CD8-positive, alpha-beta memory T cell (primary cell): ENCODE data around the gene ITGAD. TPM values are rescaled to one million over a fixed set of nuclear protein-coding genes. Genes with fewer than 3 reads are reported as not detected.

Source experiments
- CTCF ChIA-PET: fragments of 350-600 bp; sonication (Branson Sonifier 250); formaldehyde crosslinking; loops from one replicate; lab custom pipeline; 2021; ENCODE audit warnings: antibody characterized with exemption; lab: Charles Lee
- POLR2A ChIA-PET: fragments of 350-600 bp; sonication (Branson Sonifier 250); formaldehyde crosslinking; loops from one replicate; lab custom pipeline; 2021; ENCODE audit warnings: antibody characterized with exemption; lab: Charles Lee
- DNase-seq, 5 donors: peaks; one replicate each; pipeline versions ENCODE4 v3.0.0 to v3.0.0-alpha.2; 2020 to 2022; ENCODE audit warnings: mixed read lengths in 1 of 5
- H3K27ac ChIP-seq: one replicate; pipeline ENCODE4 v1.7.0; 2013; ENCODE audit warnings: low read depth, mild to moderate bottlenecking, low read length, moderate library complexity
- H3K27me3 ChIP-seq: 2 replicates; pipeline ENCODE4 v1.7.0; 2013; ENCODE audit warnings: low read length, mild to moderate bottlenecking; ENCODE audit not compliant: insufficient read depth, poor library complexity, severe bottlenecking
- H3K36me3 ChIP-seq: 2 replicates; pipeline ENCODE4 v1.7.0; 2013; ENCODE audit warnings: mild to moderate bottlenecking, low read length, moderate library complexity; ENCODE audit not compliant: insufficient read depth
- H3K4me1 ChIP-seq: 2 replicates; pipeline ENCODE4 v1.7.0; 2013; ENCODE audit warnings: mild to moderate bottlenecking, low read length, moderate library complexity; ENCODE audit not compliant: insufficient read depth
- H3K4me3 ChIP-seq: 2 replicates; pipeline ENCODE4 v1.7.0; 2013; ENCODE audit warnings: mild to moderate bottlenecking, low read length
- H3K9me3 ChIP-seq: 2 replicates; pipeline ENCODE4 v1.7.0; 2013; ENCODE audit warnings: mild to moderate bottlenecking, low read length
- H3K27ac Mint-ChIP-seq, 8 donors: one replicate each; pipeline ENCODE4 v1.8.0; 2020 to 2021; ENCODE audit warnings: mixed read lengths in 8 of 8, mild to moderate bottlenecking in 6 of 8, inconsistent platforms in 3 of 8, moderate library complexity in 3 of 8
- H3K27me3 Mint-ChIP-seq, 2 donors: one replicate each; pipeline ENCODE4 v1.8.0; 2020 to 2021; ENCODE audit warnings: mixed read lengths in 2 of 2, mild to moderate bottlenecking in 1 of 2, moderate library complexity in 1 of 2
- H3K36me3 Mint-ChIP-seq, 3 donors: one replicate each; pipeline ENCODE4 v1.8.0; 2020 to 2021; ENCODE audit warnings: mixed read lengths in 3 of 3, inconsistent platforms in 1 of 3, mild to moderate bottlenecking in 1 of 3
- H3K4me1 Mint-ChIP-seq, 3 donors: one replicate each; pipeline ENCODE4 v1.8.0; 2020 to 2021; ENCODE audit warnings: mixed read lengths in 3 of 3, inconsistent platforms in 1 of 3, mild to moderate bottlenecking in 1 of 3
- H3K4me3 Mint-ChIP-seq, 7 donors: one replicate each; pipeline ENCODE4 v1.8.0; 2020 to 2021; ENCODE audit warnings: mixed read lengths in 7 of 7, mild to moderate bottlenecking in 6 of 7, moderate library complexity in 4 of 7, inconsistent platforms in 2 of 7
- H3K9me3 Mint-ChIP-seq, 5 donors: one replicate each; pipeline ENCODE4 v1.8.0; 2020 to 2022; ENCODE audit warnings: mixed read lengths in 5 of 5, mild to moderate bottlenecking in 3 of 5, moderate library complexity in 2 of 5, inconsistent platforms in 1 of 5
- polyA plus RNA-seq: library from polyadenylated mRNA; unstranded; fragments of 300-500 nt; fragmentation: Illumina TruSeq; gene quantifications from one replicate; pipeline ENCODE4 v1.2.3, GENCODE V29; 2021
- total RNA-seq, 2 experiments: library from RNA; stranded (reverse); gene quantifications; one replicate each; pipeline ENCODE4 v1.2.3, GENCODE V29; 2021

ITGAD gene
- total and polyA plus RNA-seq, 3 experiments from 2014 or later: 0.12 TPM; not detected in 2

DNA sequence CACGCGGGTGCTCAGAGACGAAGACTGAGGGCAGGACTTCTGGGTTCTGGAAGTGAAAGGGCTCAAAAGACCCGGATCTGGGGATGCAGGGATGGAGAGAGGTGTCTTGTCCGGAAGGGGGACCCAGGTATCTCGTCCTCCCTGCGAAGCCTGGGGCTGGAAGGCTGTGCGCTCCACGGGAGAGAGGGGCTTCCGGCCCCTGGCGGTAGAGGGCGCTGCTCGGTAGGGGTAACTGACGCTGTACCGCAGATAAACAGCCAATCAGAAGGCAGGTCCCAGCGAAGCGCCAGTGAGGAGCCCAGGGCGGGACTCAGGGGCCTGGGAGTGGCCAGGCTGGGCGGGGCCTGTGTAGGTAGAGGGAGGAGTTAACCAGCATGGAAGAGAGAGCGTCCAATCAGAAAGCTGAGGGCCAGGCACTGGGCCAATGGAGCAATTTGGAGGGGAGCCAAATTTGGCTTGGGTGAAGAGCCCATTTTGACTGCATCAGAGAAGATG is 79.6 kb downstream of the ITGAD start:
- peak overlapping the region; percentile 22 for H3K4me3 ChIP-seq
- CTCF ChIA-PET: no interaction called here

DNA sequence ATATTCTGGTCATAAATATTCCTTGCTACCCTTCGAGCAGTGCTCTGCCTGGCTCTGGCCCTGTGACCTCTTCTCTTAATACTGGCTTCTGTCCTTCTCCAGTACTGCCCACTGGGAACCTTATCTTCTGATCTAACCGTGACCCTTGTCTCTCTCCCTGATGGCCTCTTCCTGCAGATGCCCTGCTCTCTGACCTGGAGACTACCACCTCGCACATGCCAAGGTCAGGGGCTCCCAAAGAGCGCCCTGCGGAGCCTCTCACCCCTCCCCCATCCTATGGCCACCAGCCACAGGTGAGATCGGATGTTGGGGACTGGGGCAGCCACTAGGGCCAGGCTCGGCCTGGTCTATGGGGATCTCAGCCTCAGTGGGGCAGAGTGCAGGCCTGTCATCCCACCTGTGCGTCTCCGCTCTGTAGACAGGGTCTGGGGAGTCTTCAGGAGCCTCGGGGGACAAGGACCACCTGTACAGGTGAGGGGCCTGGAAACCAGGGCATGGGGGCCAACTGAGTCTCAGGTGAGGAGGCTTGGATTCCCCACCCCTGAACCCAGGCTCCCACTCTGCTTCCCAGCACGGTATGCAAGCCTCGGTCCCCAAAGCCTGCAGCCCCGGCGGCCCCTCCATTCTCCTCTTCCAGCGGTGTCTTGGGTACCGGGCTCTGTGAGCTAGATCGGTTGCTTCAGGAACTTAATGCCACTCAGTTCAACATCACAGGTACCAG is 80.3 kb downstream of the ITGAD start:
- H3K9me3 Mint-ChIP-seq: no peaks in the 10 kb centered on the region
- H3K27ac Mint-ChIP-seq: no peak overlapping the region
- H3K4me1 Mint-ChIP-seq: peaks cover 6 to 35% (median 17%) of the 10 kb centered on the region in 3 donors
- DNase-seq: no peak
- Histone ChIP-seq H3K4me1 (peaks cover 8% of the 10 kb centered on the region), H3K27ac (no peak overlapping the region), H3K9me3 (no peaks in the 10 kb centered on the region), H3K4me3 (no peak overlapping the region), H3K36me3 (no peaks in the 10 kb centered on the region), H3K27me3 (peaks cover 13% of the 10 kb centered on the region)
- peaks cover 0 to 2% (median 0%) of the 10 kb centered on the region in 3 donors for H3K36me3 Mint-ChIP-seq
- H3K4me3 Mint-ChIP-seq: peak overlapping the region in 4 of 7 donors; percentile 3 to 78 (median 18)
- ChIA-PET POLR2A (no interaction called here), CTCF (interaction anchor here (5.3 kb wide), 1 partner anchor 14 kb away, joined by 23 read pairs; the partner anchor contains the start of gene ARMC5)
- peaks cover 19 to 23% of the 10 kb centered on the region in 2 donors for H3K27me3 Mint-ChIP-seq

More for the DNA sequence above, 79.6 kb downstream of the ITGAD start:
- H3K27me3 ChIP-seq: peaks cover 13% of the 10 kb centered on the region
- Mint-ChIP-seq H3K36me3 (peaks cover 0 to 2% (median 0%) of the 10 kb centered on the region in 3 donors), H3K27me3 (peaks cover 19 to 23% of the 10 kb centered on the region in 2 donors), H3K27ac (no peak overlapping the region), H3K4me1 (peaks cover 6 to 33% (median 14%) of the 10 kb centered on the region in 3 donors), H3K9me3 (no peaks in the 10 kb centered on the region), H3K4me3 (peak overlapping the region in 5 of 7 donors; percentile 0 to 78 (median 71))
- peak in 2 of 5 donors; percentile 18 to 22 for DNase-seq
- POLR2A ChIA-PET: no interaction called here
- no peak overlapping the region for H3K27ac ChIP-seq
- no peaks in the 10 kb centered on the region for H3K9me3 ChIP-seq
- H3K4me1 ChIP-seq: peaks cover 8% of the 10 kb centered on the region
- H3K36me3 ChIP-seq: no peaks in the 10 kb centered on the region

DNA sequence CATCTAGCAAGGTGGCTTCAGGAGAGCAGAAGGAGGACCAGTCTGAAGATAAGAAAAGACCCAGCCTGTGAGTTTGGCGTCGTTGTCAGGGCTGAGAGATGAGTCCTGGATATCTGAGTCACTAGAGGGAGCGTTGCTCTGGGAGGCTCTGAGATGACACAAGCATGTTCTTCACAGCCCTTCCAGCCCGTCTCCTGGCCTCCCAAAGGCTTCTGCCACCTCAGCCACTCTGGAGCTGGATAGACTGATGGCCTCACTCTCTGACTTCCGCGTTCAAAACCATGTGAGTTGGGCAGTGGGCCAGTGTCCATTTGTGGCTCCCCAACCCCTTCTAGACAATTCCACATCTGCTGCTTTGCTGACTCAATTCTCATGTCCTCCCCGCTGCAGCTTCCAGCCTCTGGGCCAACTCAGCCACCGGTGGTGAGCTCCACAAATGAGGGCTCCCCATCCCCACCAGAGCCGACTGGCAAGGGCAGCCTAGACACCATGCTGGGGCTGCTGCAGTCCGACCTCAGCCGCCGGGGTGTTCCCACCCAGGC is 81.1 kb downstream of the ITGAD start:
- H3K36me3 ChIP-seq: no peaks in the 10 kb centered on the region
- no peak overlapping the region for H3K27ac Mint-ChIP-seq
- H3K4me1 Mint-ChIP-seq: peaks cover 6 to 35% (median 17%) of the 10 kb centered on the region in 3 donors
- peak overlapping the region in 2 of 7 donors; percentile 45 to 59 for H3K4me3 Mint-ChIP-seq
- peaks cover 19 to 23% of the 10 kb centered on the region in 2 donors for H3K27me3 Mint-ChIP-seq
- peaks cover 8% of the 10 kb centered on the region for H3K4me1 ChIP-seq
- DNase-seq: no peak
- POLR2A ChIA-PET: interaction anchor here (1.4 kb wide), 1 partner anchor 14 kb away, joined by 3 read pairs; no protein-coding TSS in a partner anchor
- peaks cover 0 to 2% (median 0%) of the 10 kb centered on the region in 3 donors for H3K36me3 Mint-ChIP-seq
- CTCF ChIA-PET: interaction anchor here (5.3 kb wide), 1 partner anchor 15 kb away, joined by 23 read pairs; the partner anchor contains the start of gene ARMC5
- H3K27me3 ChIP-seq: peaks cover 13% of the 10 kb centered on the region
- H3K9me3 ChIP-seq: no peaks in the 10 kb centered on the region
- no peaks in the 10 kb centered on the region for H3K9me3 Mint-ChIP-seq
- no peak overlapping the region for H3K4me3 ChIP-seq
- no peak overlapping the region for H3K27ac ChIP-seq

DNA sequence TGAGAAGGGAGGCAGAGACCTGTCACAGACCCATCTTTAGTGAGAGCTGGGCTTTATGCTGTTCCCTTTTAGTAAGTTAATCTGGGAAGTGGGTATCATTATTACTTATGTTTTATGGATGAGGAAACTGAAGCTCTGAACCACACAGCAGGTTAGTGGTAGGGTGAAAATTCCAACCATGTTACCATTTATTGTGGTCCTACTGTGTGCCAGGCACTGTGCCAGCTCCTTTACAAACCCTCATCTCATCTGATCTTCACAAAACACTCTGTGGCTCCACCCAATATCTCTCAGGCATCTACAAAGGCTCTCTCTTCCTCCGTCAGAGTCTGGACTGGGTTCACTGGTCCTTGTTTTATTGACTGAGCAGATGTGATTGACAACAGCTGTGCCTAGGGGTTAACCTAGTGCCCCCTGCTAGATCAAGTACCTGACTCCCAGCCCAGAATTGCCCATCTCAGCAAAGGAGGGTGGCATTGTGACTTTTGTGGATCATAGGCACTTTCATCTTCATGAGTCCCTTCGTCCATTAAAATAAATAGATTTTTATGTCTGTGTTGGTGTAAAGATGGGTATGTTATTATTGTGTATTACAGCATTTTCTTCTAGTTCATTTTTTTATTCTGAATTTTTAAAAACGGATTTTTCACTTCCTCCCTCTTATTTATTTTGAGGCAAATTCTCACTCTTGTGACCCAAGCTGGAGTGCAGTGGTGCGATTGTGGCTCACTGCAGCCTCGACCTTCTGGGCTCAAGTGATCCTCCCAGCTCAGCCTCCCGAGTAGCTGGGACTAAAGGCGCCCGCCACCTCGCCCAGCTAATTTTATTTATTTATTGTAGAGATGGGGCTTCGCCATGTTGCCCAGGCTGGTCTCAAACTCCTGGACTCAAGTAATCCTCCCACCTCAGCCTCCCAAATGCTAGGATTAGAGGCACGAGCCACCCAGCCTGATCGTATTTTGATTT is 81.9 kb downstream of the ITGAD start:
- H3K27me3 Mint-ChIP-seq: peaks cover 19 to 26% of the 10 kb centered on the region in 2 donors
- H3K4me1 ChIP-seq: peaks cover 8% of the 10 kb centered on the region
- H3K27ac ChIP-seq: no peak overlapping the region
- no peak overlapping the region for H3K4me3 ChIP-seq
- CTCF ChIA-PET: interaction anchor here (5.3 kb wide), 1 partner anchor 16 kb away, joined by 23 read pairs; the partner anchor contains the start of gene ARMC5
- H3K36me3 ChIP-seq: no peaks in the 10 kb centered on the region
- H3K27ac Mint-ChIP-seq: no peak overlapping the region
- H3K9me3 Mint-ChIP-seq: no peaks in the 10 kb centered on the region
- H3K4me3 Mint-ChIP-seq: peak overlapping the region in 4 of 7 donors; percentile 11 to 40 (median 24)
- H3K27me3 ChIP-seq: peaks cover 13% of the 10 kb centered on the region
- H3K4me1 Mint-ChIP-seq: peaks cover 6 to 35% (median 17%) of the 10 kb centered on the region in 3 donors
- no peak for DNase-seq
- peaks cover 0 to 2% (median 0%) of the 10 kb centered on the region in 3 donors for H3K36me3 Mint-ChIP-seq
- POLR2A ChIA-PET: interaction anchor here (1.4 to 2.0 kb wide), 2 partner anchors 13 to 16 kb away, joined by 3 to 11 read pairs; partner anchors contain the start of gene ARMC5
- no peaks in the 10 kb centered on the region for H3K9me3 ChIP-seq

DNA sequence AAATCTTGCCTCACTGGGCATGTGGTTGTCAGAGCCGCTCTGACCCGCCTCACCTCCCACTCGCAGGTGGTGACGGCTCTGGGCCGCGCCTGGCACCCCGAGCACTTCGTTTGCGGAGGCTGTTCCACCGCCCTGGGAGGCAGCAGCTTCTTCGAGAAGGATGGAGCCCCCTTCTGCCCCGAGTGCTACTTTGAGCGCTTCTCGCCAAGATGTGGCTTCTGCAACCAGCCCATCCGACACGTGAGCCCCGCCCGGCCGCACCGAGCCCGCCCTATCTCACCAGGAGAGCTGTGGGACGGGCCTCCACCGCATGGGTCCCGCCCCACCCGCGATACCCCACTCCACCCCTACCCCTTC is 82.8 kb downstream of the ITGAD start:
- POLR2A ChIA-PET: interaction anchor here (1.4 to 2.0 kb wide), 2 partner anchors 12 to 17 kb away, joined by 3 to 11 read pairs; partner anchors contain the start of gene ARMC5
- Histone ChIP-seq H3K27me3 (peaks cover 13% of the 10 kb centered on the region), H3K9me3 (no peaks in the 10 kb centered on the region), H3K4me3 (peak overlapping the region; percentile 70), H3K27ac (no peak overlapping the region), H3K36me3 (no peaks in the 10 kb centered on the region), H3K4me1 (peaks cover 8% of the 10 kb centered on the region)
- Mint-ChIP-seq H3K9me3 (no peaks in the 10 kb centered on the region), H3K4me3 (peak overlapping the region; percentile 63 to 94 (median 88)), H3K27me3 (peaks cover 19 to 26% of the 10 kb centered on the region in 2 donors), H3K36me3 (peaks cover 0 to 2% (median 0%) of the 10 kb centered on the region in 3 donors), H3K27ac (peak overlapping the region in 3 of 8 donors; percentile 37 to 78 (median 66)), H3K4me1 (peaks cover 6 to 35% (median 17%) of the 10 kb centered on the region in 3 donors)
- peak in 1 of 5 donors; percentile 20 for DNase-seq
- CTCF ChIA-PET: interaction anchor here (5.3 kb wide), 1 partner anchor 17 kb away, joined by 23 read pairs; the partner anchor contains the start of gene ARMC5

Other genes with a start within 250 kb of the ITGAD start
- under 1 TPM; 0.44 to 0.61 TPM for gene PRSS36, start 243.3 kb upstream of the ITGAD start, total RNA-seq
- 3.1 TPM for gene PRSS36, start 243.3 kb upstream of the ITGAD start, polyA plus RNA-seq
- 100 to 1,000 TPM; 621 to 671 TPM for gene FUS, start 213.2 kb upstream of the ITGAD start, total RNA-seq
- 163 TPM for gene FUS, start 213.2 kb upstream of the ITGAD start, polyA plus RNA-seq
- 1 to 10 TPM; 4.5 to 5.9 TPM for gene PYCARD, start 190.6 kb upstream of the ITGAD start, total RNA-seq
- gene PYCARD, start 190.6 kb upstream of the ITGAD start, polyA plus RNA-seq: 77.8 TPM
- gene TRIM72, start 179.2 kb upstream of the ITGAD start, total RNA-seq: not detected
- not detected for gene TRIM72, start 179.2 kb upstream of the ITGAD start, polyA plus RNA-seq
- gene PYDC1, start 176.2 kb upstream of the ITGAD start, total RNA-seq: not detected
- gene PYDC1, start 176.2 kb upstream of the ITGAD start, polyA plus RNA-seq: not detected
- 1 to 10 TPM; 1.7 to 1.8 TPM for gene ITGAM, start 133.4 kb upstream of the ITGAD start, total RNA-seq
- gene ITGAM, start 133.4 kb upstream of the ITGAD start, polyA plus RNA-seq: 23.3 TPM
- gene ITGAX, start 38.2 kb upstream of the ITGAD start, total RNA-seq: 1 to 10 TPM; 2.1 to 2.7 TPM
- gene ITGAX, start 38.2 kb upstream of the ITGAD start, polyA plus RNA-seq: 0.46 TPM
- gene COX6A2, start 35.0 kb downstream of the ITGAD start, total RNA-seq: not detected
- gene COX6A2, start 35.0 kb downstream of the ITGAD start, polyA plus RNA-seq: not detected
- gene ZNF843, start 49.5 kb downstream of the ITGAD start, total RNA-seq: under 1 TPM; 0.11 to 0.18 TPM
- 0.23 TPM for gene ZNF843, start 49.5 kb downstream of the ITGAD start, polyA plus RNA-seq
- 10 to 100 TPM; 14.3 to 15.9 TPM for gene ARMC5, start 66.2 kb downstream of the ITGAD start, total RNA-seq
- gene ARMC5, start 66.2 kb downstream of the ITGAD start, polyA plus RNA-seq: 9.8 TPM
- gene TGFB1I1, start 78.8 kb downstream of the ITGAD start, total RNA-seq: 1 to 10 TPM in 1 of 2 experiments, under 1 TPM in 1; 0.59 to 1.1 TPM
- gene TGFB1I1, start 78.8 kb downstream of the ITGAD start, polyA plus RNA-seq: not detected
- under 1 TPM in 1 of 2 experiments, not detected in 1; 0.24 TPM for gene SLC5A2, start 89.8 kb downstream of the ITGAD start, total RNA-seq
- 2.0 TPM for gene SLC5A2, start 89.8 kb downstream of the ITGAD start, polyA plus RNA-seq
- 10 to 100 TPM; 44.4 to 46.1 TPM for gene RUSF1, start 115.1 kb downstream of the ITGAD start, total RNA-seq
- 22.2 TPM for gene RUSF1, start 115.1 kb downstream of the ITGAD start, polyA plus RNA-seq
- not detected for gene AHSP, start 134.6 kb downstream of the ITGAD start, total RNA-seq
- not detected for gene AHSP, start 134.6 kb downstream of the ITGAD start, polyA plus RNA-seq